HG02642 (cell line): ENCODE measurements around the gene TMEM101.
"Not testable (repeated sequence)": the region's sequence is repeated elsewhere in the genome, so short reads cannot be mapped to it uniquely, and the experiment has no call there.

Experiments used
- ATAC-seq: cut with Tn5 transposase; IDR thresholded peaks from one replicate; pipeline ENCODE4 v1.9.1; 2021; ENCODE audit warnings: mild to moderate bottlenecking; ENCODE audit not compliant: unreplicated experiment, poor library complexity

The TMEM101 gene

DNA sequence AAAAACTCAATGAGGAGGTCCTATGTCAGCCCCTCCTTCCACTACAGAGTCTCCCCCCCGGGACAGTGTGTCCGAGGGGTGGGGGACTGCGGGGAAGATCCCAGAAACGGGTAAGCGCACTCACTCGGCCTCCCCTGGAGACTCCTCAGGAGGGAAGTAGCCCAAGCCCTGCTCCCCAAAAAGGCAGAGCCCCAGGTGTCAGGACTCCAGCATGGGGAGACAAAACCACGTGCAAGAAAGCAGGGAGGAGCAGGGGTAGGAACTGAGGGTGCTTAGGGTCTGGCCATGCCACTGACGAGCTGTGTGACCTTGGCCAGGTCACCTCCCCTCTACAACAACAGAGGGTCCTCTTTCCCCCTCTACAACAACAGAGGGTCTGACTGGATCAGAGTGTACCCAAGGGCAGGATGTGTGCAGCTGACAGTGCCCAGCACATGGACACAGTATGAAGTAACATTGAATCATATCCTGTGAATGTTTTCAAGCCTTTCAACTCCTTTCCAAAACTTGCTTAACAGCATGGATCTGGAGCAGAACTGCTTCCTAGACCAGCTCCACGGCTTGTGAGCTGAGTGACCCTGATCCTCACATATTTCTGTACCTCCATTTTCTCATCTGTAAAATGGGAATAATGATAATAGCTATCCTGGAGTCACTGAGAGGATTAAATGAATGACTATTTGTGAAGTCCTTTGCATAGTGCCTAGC is 12.5 kb downstream of the TMEM101 start:
- no peak for ATAC-seq

GRCh38 chr17:44001461-44001920 is 13.3 kb downstream of the TMEM101 start:
- no peak for ATAC-seq

DNA sequence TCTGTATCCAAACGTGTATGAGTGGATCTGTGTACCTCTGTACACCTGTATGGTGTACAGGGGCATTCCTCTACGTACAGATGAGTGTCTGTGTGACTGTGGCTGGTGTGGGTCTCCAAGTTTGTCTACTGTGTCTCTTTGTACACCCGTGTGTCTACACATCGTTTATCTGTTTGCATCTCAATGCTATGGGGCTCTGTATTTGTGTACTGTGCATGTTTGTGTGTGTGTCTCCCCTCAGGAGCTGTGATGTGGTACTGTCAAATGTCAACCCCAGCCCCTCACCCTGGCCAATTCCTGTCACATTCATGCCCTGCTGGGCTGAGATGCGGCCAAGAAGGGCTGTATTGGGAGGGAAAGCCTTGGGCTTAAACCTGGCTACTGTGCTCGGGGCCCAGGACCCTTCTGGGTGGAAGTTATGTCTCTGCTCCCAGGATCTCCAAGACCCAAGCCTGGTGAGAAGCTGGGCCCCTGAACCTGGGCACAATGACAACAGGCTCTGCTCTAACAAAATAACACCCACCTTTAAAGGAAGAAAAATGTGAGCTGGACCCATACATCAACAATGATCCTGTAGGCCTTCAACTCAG is 13.8 kb downstream of the TMEM101 start:
- no peak for ATAC-seq

- ATAC-seq, result no peak
These were observed 14.5 kb downstream of the TMEM101 start for GRCh38 chr17:44000141-44000860.

- no peak for ATAC-seq
These were observed 15.7 kb downstream of the TMEM101 start for GRCh38 chr17:43999024-43999423.

DNA sequence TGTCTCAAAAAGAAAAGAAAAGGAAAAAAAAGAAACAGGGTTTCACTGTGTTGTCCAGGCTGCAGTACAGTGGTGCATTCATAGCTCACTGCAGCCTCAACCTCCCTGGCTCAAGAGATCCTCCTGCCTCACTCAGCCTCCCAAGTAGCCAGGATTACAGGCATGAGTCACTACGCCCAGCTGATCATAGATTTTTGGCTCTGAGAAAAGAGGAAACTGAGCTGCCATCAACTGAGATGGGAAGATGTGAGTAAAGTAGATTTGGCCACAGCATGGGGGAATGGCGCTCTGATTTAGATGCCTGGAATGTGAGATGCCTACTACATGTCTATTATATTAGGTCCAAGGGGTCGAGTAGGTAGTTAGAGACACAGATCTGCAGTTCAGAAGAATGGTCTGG is 16.2 kb downstream of the TMEM101 start:
- ATAC-seq, result no peak

DNA sequence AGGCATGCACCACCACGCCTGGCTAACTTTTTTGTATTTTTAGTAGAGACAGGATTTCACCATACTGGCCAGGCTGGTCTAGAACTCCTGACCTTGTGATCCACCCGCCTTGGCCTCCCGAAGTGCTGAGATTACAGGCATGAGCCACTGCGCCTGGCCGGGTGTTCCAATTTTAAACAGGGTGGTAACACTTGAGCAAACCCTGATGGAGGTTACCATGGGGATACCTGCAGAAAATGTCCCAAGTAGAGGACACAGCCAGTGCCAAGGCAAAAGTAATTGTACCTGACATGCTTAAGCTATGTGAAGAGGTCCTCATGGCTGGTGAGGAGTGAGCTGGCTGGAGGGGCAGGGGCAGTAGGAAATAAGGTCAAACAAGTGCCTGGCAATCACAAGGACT is 17.6 kb downstream of the TMEM101 start:
- ATAC-seq, result not testable (repeated sequence)

- ATAC-seq, result no peak
These were observed 19.7 kb downstream of the TMEM101 start for GRCh38 chr17:43995150-43995471.

- ATAC-seq, result no peak
These were observed 20.3 kb downstream of the TMEM101 start for GRCh38 chr17:43994272-43995149.

- ATAC-seq, result no peak
These were observed 22.1 kb downstream of the TMEM101 start for GRCh38 chr17:43992641-43993040.

GRCh38 chr17:43988301-43988700 is 26.5 kb downstream of the TMEM101 start:
- ATAC-seq, result no peak

DNA sequence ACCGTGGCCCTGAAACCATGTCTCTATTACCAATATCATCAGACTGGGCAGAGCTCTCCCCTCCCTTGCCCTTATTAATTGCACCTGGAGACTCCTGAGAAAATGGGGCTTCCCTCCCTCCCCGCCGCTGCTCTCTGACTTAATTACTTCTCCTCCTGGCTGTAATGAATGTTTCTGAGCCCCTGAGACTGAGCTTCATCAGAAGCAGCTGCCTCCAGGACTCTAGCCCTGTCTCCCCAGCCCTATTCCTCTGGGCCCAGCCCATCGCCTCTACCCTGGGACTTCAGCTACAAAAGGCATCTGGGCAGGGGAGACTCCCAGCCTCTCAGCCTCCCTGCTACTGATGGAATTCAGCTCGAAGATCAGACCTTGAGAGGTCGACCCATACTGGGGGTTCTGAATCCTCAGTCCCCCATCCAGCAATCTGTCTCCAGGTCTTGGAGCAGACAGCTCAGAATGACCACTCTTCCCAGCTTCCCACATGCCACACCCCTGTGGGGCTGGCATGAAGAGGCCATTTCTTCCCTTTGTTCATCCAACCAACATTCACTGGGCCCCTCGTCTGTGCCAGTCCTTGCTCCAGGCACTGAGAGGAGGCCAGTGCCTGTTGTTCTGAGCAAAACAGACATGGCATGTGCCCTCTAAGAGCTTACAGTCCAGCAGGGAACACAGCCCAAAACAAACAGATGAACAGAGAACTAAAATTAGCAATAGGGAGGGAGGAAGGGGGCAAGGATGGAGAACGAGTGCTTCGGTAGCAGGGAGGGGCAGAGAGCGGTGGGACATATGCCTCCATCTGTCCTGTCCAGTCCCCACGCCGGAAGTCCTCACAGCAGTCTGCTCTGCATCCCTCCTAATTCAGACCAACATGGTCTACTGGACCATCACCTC is 27.4 kb downstream of the TMEM101 start:
- no peak for ATAC-seq

DNA sequence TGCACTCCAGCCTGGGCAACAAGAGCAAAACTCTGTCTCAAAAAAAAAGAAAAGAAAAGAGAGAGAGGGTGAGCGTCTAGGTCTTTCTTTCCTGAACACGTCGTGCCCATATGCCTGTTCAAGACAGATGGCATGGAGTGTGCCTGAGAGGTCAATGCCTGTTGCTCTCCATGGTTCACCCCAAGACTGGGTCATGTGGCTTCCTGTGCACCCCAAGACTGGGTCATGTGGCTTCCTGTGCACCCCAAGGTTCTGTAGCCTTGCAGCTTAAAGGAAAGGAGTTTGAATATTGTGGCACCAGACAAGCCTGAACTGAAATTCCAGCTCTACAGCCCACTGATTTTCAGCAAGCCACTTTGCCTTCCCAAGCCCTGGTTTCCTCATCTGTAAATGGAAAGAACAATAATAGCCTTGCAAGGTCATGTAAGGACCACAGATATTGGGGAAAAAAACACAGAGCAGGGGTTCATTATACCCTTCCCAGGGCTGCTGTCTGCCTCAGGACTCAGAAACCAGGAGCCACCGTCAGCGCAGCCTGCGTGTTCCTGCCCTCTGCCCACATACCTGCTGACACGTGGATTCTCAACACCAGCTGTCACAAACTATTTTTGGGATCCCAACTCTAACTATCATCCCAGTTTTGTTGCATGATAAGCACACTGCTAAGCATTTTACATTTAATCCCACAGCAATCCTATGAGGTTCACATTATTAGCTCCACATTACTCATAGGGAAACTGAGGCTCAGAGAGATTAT is 28.4 kb downstream of the TMEM101 start:
- no peak for ATAC-seq

GRCh38 chr17:43984521-43984920 is 30.2 kb downstream of the TMEM101 start:
- no peak for ATAC-seq

DNA sequence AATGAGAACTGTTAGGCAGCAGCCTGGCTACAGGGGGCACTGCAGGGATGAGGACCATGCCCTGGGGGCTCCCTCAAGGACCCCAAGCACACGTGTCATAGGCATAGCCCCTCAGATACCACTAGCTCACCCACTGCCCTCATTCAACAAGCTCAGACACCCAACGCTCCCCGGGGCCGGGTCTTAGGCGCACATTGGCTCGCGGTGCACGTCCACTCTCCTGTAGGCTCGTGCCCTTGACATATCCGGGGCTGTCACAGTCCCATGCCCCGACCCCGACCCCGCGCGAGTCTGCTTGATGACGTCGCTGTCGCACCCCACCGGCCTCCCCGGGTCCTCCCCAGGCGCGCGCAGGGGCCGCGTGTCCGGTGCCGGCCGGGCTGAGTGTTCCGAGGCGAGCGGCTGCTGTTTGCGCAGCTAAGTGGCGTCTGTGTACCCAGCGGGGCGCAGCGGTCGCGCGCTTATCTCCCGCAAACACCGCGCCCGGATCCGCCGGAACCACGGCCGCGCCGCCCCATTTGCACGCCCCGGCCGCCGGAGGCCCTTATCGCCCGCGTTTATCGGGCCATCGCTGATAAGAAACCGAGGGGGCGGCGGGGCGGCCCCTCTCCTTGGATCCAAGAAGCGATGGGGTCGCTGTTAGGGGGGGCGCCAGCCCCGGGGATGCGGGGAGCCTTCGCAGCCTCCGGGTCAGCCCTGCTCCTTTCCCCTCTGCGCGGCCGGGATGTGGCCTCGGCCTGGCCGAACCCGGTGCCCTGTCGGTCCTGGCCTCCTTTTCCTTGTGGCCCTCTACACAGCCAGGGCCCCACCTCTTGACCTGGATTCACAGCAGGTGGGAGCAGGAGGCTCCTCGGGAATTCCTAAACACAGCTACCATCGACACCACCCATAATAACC is 31.0 kb downstream of the TMEM101 start:
- no peak for ATAC-seq

DNA sequence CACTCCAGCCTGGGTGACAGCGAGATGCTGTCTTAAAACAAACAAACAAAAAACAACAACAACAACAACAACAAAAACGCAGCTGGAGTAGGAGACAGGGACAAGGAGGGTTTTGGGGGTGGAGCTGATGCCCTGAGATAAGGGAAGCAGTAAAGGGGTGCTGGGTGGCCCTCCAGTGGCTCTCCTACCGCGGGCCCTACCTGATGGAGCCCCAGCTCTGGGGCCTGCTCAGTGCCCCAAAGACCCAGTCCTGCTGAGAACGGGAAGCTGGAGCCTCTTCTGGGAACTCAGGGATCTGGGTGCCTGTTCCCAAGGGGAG is 31.6 kb downstream of the TMEM101 start:
- no peak for ATAC-seq

GRCh38 chr17:43982171-43982570 is 32.6 kb downstream of the TMEM101 start:
- ATAC-seq, result no peak

- ATAC-seq, result no peak
These were observed 35.1 kb downstream of the TMEM101 start for GRCh38 chr17:43979671-43980070.
